Small intestine (tissue), 7 donors: ENCODE data around the gene DNAH2. TPM values are rescaled to one million over a fixed set of nuclear protein-coding genes. Genes with fewer than 3 reads are reported as not detected.

ENCODE experiments used
- DNase-seq, 2 donors: peaks; one replicate each; pipeline versions ENCODE4 v3.0.0 to v3.0.0-alpha.2; 2013
- FAIRE-seq: peaks from 2 replicates; lab custom pipeline; 2012; peaks lifted over from hg19 to GRCh38; lab: Jason Lieb, UNC
- H3K27ac ChIP-seq, 3 donors: one replicate each; pipeline ENCODE4 v1.5.1; 2013; ENCODE audit warnings: low read length in 2 of 3, mild to moderate bottlenecking in 2 of 3, control low read depth in 1 of 3, inconsistent platforms in 1 of 3, low read depth in 1 of 3, moderate library complexity in 1 of 3
- H3K27me3 ChIP-seq, 3 donors: one replicate each; pipeline ENCODE4 v1.6.1; 2013; ENCODE audit warnings: low read length in 3 of 3, inconsistent platforms in 1 of 3; ENCODE audit not compliant: control insufficient read depth in 3 of 3, insufficient read depth in 3 of 3
- H3K36me3 ChIP-seq, 3 donors: one replicate each; pipeline ENCODE4 v1.6.1; 2013; ENCODE audit warnings: low read length in 3 of 3, inconsistent platforms in 1 of 3, low read depth in 1 of 3, mild to moderate bottlenecking in 1 of 3, moderate library complexity in 1 of 3; ENCODE audit not compliant: control insufficient read depth in 3 of 3, insufficient read depth in 2 of 3
- H3K4me1 ChIP-seq, 3 donors: one replicate each; pipeline ENCODE4 v1.6.1; 2013; ENCODE audit warnings: low read length in 2 of 3, inconsistent platforms in 1 of 3, low read depth in 1 of 3, mild to moderate bottlenecking in 1 of 3, moderate library complexity in 1 of 3; ENCODE audit not compliant: control insufficient read depth in 3 of 3, insufficient read depth in 2 of 3
- H3K4me3 ChIP-seq, 3 donors: one replicate each; pipeline ENCODE4 v1.5.1; 2013; ENCODE audit warnings: low read length in 3 of 3, control low read depth in 1 of 3, inconsistent platforms in 1 of 3, low read depth in 1 of 3, mild to moderate bottlenecking in 1 of 3, moderate library complexity in 1 of 3
- H3K9me3 ChIP-seq, 2 donors: one replicate each; pipeline ENCODE4 v1.6.1; 2013; ENCODE audit warnings: low read depth in 1 of 2, low read length in 1 of 2; ENCODE audit not compliant: control insufficient read depth in 2 of 2, insufficient read depth in 1 of 2
- WGBS, 3 donors: extraction: QIAGEN DNeasy Blood & Tissue Kit; methylation state at CpG; one replicate each; pipeline ENCODE4 v1.1.7; 2013; 5-methylcytosine and 5-hydroxymethylcytosine counted together
- polyA plus RNA-seq, 4 donors: library from polyadenylated mRNA; stranded (reverse) in 3 of 4; unstranded in 1 of 4; fragments of 200-250 nt in 3 of 4; fragments of 120-200 nt in 1 of 4; gene quantifications; one replicate each; pipeline versions ENCODE4 v1.2.1 to v1.2.3, GENCODE V29; 2013
- donor health status: healthy with polysubstance abuse.
- donor health status: control.
- donor health status: control.
- donor health status: Bipolar disorder and iron deficiency.
- donor health status: healthy.

DNAH2 gene
- polyA plus RNA-seq, 4 donors: 0.04 to 0.09 TPM; not detected in 2

DNA sequence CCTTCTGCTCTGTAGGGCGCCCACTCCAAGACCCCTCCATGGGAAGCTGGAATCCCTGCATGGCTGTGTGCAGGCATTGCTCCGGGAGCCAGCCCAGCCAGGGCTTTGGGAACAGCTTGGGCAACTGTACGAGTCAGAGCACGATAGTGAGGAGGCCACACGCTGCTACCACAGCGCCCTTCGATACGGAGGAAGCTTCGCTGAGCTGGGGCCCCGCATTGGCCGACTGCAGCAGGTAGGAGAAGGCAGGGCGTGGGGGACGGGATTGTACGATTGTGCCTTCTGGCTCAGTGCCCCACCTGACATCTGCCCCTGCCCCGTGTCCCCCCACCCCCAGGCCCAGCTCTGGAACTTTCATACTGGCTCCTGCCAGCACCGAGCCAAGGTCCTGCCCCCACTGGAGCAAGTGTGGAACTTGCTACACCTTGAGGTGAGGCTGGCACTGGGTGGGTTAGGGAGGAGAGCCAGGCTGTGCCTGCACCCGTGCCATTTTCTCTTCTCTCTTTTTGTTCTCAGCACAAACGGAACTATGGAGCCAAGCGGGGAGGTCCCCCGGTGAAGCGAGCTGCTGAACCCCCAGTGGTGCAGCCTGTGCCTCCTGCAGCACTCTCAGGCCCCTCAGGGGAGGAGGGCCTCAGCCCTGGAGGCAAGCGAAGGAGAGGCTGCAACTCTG, 128.7 kb downstream of the DNAH2 start:
- FAIRE-seq: no peak
- peaks cover 0 to 16% (median 4%) of the 10 kb centered on the region in 3 donors for H3K4me1 ChIP-seq
- H3K27me3 ChIP-seq: no peaks in the 10 kb centered on the region
- WGBS, 3 donors: 86 to 87% (median 87%) methylated on average over 22 of the region's 22 CpGs
- no peak overlapping the region for H3K4me3 ChIP-seq
- H3K27ac ChIP-seq: no peak overlapping the region
- no peaks in the 10 kb centered on the region for H3K9me3 ChIP-seq
- no peak for DNase-seq
- peaks cover 13 to 61% (median 15%) of the 10 kb centered on the region in 3 donors for H3K36me3 ChIP-seq

DNA sequence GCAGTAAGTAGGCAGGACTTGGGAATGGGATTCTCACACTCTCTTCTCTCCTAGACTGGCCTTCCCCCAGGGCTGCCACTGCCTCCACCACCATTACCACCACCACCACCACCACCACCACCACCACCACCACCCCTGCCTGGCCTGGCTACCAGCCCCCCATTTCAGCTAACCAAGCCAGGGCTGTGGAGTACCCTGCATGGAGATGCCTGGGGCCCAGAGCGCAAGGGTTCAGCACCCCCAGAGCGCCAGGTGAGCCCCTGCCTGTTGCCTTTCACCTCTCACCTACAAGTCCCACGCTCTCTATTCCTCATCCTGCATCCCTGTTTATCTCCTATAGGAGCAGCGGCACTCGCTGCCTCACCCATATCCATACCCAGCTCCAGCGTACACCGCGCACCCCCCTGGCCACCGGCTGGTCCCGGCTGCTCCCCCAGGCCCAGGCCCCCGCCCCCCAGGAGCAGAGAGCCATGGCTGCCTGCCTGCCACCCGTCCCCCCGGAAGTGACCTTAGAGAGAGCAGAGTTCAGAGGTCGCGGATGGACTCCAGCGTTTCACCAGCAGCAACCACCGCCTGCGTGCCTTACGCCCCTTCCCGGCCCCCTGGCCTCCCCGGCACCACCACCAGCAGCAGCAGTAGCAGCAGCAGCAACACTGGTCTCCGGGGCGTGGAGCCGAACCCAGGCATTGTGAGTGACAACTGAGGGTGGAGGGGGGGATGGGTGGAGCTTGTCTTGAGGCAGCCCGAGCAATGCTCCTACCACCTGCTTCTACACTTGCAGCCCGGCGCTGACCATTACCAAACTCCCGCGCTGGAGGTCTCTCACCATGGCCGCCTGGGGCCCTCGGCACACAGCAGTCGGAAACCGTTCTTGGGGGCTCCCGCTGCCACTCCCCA, 129.5 kb downstream of the DNAH2 start:
- Histone ChIP-seq H3K36me3 (peaks cover 13 to 68% (median 15%) of the 10 kb centered on the region in 3 donors), H3K27ac (no peak overlapping the region), H3K27me3 (no peaks in the 10 kb centered on the region), H3K4me3 (no peak overlapping the region), H3K4me1 (peaks cover 0 to 18% (median 4%) of the 10 kb centered on the region in 3 donors), H3K9me3 (no peaks in the 10 kb centered on the region)
- DNase-seq: no peak
- 82 to 87% (median 87%) methylated on average over 29 to 34 of the region's 34 CpGs for WGBS, 3 donors
- no peak for FAIRE-seq

DNA sequence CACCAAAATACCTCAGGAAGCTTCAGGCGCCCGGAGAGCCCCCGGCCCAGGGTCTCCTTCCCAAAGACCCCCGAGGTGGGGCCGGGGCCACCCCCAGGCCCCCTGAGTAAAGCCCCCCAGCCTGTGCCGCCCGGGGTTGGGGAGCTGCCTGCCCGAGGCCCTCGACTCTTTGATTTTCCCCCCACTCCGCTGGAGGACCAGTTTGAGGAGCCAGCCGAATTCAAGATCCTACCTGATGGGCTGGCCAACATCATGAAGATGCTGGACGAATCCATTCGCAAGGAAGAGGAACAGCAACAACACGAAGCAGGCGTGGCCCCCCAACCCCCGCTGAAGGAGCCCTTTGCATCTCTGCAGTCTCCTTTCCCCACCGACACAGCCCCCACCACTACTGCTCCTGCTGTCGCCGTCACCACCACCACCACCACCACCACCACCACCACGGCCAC, 130.6 kb downstream of the DNAH2 start:
- FAIRE-seq (no peak), DNase-seq (no peak)
- peaks cover 0 to 15% (median 4%) of the 10 kb centered on the region in 3 donors for H3K4me1 ChIP-seq
- H3K27me3 ChIP-seq: no peaks in the 10 kb centered on the region
- H3K4me3 ChIP-seq: no peak overlapping the region
- peaks cover 17 to 80% (median 18%) of the 10 kb centered on the region in 3 donors for H3K36me3 ChIP-seq
- 81% methylated on average over 15 to 20 of the region's 20 CpGs for WGBS, 3 donors
- H3K27ac ChIP-seq: no peak overlapping the region
- H3K9me3 ChIP-seq: no peaks in the 10 kb centered on the region

DNA sequence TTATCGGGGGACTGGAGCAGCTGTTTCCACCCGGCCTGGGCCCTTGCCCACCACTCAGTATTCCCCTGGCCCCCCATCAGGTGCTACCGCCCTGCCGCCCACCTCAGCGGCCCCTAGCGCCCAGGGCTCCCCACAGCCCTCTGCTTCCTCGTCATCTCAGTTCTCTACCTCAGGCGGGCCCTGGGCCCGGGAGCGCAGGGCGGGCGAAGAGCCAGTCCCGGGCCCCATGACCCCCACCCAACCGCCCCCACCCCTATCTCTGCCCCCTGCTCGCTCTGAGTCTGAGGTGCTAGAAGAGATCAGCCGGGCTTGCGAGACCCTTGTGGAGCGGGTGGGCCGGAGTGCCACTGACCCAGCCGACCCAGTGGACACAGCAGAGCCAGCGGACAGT, 131.2 kb downstream of the DNAH2 start:
- no peaks in the 10 kb centered on the region for H3K27me3 ChIP-seq
- no peak for FAIRE-seq
- H3K4me3 ChIP-seq: no peak overlapping the region
- H3K27ac ChIP-seq: no peak overlapping the region
- 92 to 94% (median 92%) methylated on average over 21 of the region's 21 CpGs for WGBS, 3 donors
- peaks cover 17 to 84% (median 20%) of the 10 kb centered on the region in 3 donors for H3K36me3 ChIP-seq
- DNase-seq: no peak
- no peaks in the 10 kb centered on the region for H3K9me3 ChIP-seq
- peaks cover 0 to 15% (median 4%) of the 10 kb centered on the region in 3 donors for H3K4me1 ChIP-seq

DNA sequence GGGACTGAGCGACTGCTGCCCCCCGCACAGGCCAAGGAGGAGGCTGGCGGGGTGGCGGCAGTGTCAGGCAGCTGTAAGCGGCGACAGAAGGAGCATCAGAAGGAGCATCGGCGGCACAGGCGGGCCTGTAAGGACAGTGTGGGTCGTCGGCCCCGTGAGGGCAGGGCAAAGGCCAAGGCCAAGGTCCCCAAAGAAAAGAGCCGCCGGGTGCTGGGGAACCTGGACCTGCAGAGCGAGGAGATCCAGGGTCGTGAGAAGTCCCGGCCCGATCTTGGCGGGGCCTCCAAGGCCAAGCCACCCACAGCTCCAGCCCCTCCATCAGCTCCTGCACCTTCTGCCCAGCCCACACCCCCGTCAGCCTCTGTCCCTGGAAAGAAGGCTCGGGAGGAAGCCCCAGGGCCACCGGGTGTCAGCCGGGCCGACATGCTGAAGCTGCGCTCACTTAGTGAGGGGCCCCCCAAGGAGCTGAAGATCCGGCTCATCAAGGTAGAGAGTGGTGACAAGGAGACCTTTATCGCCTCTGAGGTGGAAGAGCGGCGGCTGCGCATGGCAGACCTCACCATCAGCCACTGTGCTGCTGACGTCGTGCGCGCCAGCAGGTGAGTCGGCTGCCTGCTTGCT, 131.7 kb downstream of the DNAH2 start:
- Histone ChIP-seq H3K27ac (no peak overlapping the region), H3K9me3 (no peaks in the 10 kb centered on the region), H3K4me3 (no peak overlapping the region), H3K36me3 (peaks cover 17 to 88% (median 20%) of the 10 kb centered on the region in 3 donors), H3K4me1 (peaks cover 0 to 15% (median 4%) of the 10 kb centered on the region in 3 donors), H3K27me3 (no peaks in the 10 kb centered on the region)
- 82 to 83% (median 83%) methylated on average over 29 to 35 of the region's 35 CpGs for WGBS, 3 donors
- FAIRE-seq (no peak), DNase-seq (no peak)

DNA sequence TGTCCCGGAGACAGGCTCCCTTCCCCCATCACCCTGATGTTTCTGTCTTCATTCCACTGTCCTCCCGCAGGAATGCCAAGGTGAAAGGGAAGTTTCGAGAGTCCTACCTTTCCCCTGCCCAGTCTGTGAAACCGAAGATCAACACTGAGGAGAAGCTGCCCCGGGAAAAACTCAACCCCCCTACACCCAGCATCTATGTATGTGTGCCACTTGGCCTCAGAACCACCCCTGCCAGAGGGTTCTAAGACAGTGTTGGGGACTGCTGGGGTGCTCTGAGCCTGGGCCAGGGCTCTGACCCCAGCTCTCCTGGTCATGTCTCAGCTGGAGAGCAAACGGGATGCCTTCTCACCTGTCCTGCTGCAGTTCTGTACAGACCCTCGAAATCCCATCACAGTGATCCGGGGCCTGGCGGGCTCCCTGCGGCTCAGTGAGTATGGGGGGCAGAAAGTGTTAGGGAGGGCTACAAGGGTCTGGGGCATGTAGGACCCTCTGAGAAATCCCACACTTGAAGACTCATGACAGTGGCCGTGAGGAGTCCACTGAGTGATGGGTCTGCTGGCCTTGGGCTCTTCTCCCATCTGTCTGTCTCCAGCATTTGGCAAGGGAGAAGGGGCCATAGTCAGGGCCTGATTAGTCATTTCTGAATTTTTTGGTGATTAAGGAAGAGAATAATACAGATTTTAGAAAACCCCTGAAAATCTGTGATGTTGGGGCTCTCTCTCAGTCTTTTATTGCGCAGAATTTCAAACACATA, 132.4 kb downstream of the DNAH2 start:
- WGBS, 3 donors: 84 to 87% (median 87%) methylated on average over 12 of the region's 12 CpGs
- Histone ChIP-seq H3K4me1 (peaks cover 0 to 14% (median 4%) of the 10 kb centered on the region in 3 donors), H3K36me3 (peaks cover 17 to 93% (median 20%) of the 10 kb centered on the region in 3 donors), H3K4me3 (no peak overlapping the region), H3K9me3 (no peaks in the 10 kb centered on the region), H3K27me3 (no peaks in the 10 kb centered on the region), H3K27ac (no peak overlapping the region)
- DNase-seq: no peak
- no peak for FAIRE-seq

DNA sequence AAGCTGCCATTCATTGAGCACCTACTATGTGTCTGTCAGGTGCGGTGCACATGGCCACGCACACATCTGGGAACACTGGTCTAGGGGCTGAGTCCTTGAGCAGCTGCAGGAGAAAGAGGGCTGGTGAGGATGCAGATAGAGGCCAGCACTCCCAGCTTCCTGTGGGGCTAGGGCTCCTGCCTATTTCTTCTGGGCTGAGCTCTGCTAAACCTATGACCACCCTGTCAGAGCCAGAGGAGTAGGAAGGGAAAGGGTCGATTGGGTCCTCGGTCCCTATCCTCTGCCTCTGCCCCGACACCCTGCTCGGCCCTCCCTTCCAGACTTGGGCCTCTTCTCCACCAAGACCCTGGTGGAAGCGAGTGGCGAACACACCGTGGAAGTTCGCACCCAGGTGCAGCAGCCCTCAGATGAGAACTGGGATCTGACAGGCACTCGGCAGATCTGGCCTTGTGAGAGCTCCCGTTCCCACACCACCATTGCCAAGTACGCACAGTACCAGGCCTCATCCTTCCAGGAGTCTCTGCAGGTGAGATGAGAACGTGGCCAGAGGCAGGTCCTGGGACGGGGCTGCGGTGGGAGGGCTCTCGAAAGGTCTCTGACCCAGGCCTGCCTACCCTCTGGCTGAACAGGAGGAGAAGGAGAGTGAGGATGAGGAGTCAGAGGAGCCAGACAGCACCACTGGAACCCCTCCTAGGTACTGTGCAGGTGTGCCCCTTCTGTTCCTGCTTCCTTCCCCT, 133.3 kb downstream of the DNAH2 start:
- no peak for FAIRE-seq
- Histone ChIP-seq H3K36me3 (peaks cover 17 to 93% (median 19%) of the 10 kb centered on the region in 3 donors), H3K27ac (peak overlapping the region in 1 of 3 donors; percentile 33), H3K27me3 (no peaks in the 10 kb centered on the region), H3K4me1 (peaks cover 0 to 16% (median 0%) of the 10 kb centered on the region in 3 donors), H3K4me3 (no peak overlapping the region), H3K9me3 (no peaks in the 10 kb centered on the region)
- WGBS, 3 donors: 87 to 89% (median 89%) methylated on average over 17 of the region's 17 CpGs
- no peak for DNase-seq
